SK-N-MC (cell line): ENCODE results near the gene HSF2BP.
"Not testable (repeated sequence)": the region's sequence is repeated elsewhere in the genome, so short reads cannot be mapped to it uniquely, and the experiment has no call there.

Source experiments
- EZH2 ChIP-seq: fragments of 200-600 bp; sonication (generic); IDR thresholded peaks from one replicate; pipeline ENCODE4 v1.6.1; 2017; ENCODE audit warnings: antibody characterized with exemption
- FOXP2 ChIP-seq: optimal IDR thresholded peaks from 2 replicates; pipeline ENCODE3; 2011; ENCODE audit warnings: mild to moderate bottlenecking, moderate library complexity; ENCODE audit not compliant: insufficient read depth; ENCODE audit errors: extremely low read length, control extremely low read depth
- POLR2AphosphoS5 ChIP-seq: IDR thresholded peaks from 2 replicates; pipeline ENCODE4 v1.6.1; 2012; ENCODE audit warnings: mild to moderate bottlenecking, low read depth, low read length, borderline replicate concordance

GRCh38 chr21:43699492-43699777 lies 40.1 kb upstream of the HSF2BP start:
- not testable (repeated sequence) for TF ChIP-seq POLR2AphosphoS5, EZH2, FOXP2
